AG09309 (cell line): ENCODE results near the gene S100Z.
"Not testable (repeated sequence)": the region's sequence is repeated elsewhere in the genome, so short reads cannot be mapped to it uniquely, and the experiment has no call there.

Experiments
- DNase-seq: peaks from one replicate; pipeline ENCODE4 v3.0.0-alpha.2; 2010; ENCODE audit warnings: low read depth
- H3K4me3 ChIP-seq: 2 replicates; pipeline ENCODE4 v1.5.1; 2011; ENCODE audit warnings: mild to moderate bottlenecking, low read depth, low read length, moderate library complexity; ENCODE audit not compliant: control insufficient read depth
- CTCF ChIP-seq: IDR thresholded peaks from 2 replicates; pipeline ENCODE4 v1.5.1; 2011; ENCODE audit warnings: mild to moderate bottlenecking, low read depth, low read length, inconsistent platforms; ENCODE audit not compliant: insufficient read depth, control insufficient read depth; ENCODE audit errors: missing control alignments

The S100Z gene

DNA sequence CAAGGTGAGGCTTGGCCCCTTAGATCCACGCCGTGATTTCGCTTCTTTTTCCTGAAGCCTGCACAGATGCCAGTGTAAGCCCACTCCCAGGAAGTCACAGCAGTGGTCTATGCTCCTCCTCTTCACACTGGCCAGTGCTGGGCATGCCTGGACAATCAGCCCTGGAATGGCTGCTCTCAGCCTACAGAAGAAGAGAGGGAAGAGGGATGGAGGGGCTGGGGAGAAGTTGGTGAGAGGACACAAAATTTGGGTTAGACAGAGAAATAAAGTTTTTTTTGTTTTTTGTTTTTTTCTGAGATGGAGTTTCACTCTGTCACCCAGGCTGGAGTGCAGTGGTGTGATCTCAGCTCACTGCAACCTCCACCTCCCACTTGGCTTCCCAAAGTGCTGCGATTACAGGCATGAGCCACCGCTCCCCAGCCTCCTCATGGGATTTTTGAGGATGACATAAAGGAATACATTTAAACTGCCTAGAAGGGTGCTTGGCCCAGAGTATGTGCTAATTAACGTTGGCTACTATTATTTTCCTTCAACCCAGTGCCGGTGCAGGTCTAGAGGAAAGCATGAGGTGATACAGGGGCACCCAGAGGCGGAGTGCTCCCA lies 830 bp downstream of the S100Z start:
- no peak overlapping the region for H3K4me3 ChIP-seq
- no peak for TF ChIP-seq CTCF
- no peak for DNase-seq

DNA sequence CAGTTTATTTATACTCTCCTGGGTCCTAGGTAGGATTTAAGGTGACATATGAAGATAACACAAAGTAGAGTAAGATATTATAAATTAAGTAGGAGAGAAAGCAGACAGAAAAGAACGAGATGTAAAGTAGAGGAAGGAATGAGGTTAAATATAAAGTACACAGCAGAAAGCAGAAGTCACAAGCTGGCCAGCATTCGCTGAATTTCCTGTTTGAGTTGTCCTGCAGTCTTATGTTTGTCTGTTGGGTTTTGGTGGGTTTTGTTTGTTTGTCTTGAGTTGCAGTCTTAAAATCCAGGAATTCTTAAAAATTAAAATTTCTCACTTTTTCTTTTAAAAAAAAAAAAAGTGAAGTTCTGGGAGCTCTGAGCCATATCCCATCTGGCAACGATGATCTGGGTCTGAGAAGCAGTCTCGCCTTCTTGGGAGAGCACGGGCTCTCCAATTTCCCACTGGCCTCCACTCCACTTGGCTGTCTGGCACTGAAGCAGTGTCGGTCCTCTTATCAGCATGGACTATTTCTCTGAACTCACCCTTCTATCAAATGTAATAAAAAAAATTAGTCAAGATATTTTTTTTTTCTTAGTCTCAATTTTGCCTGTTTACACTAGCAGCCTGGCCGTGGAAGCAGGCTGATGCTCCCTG lies 2.0 kb downstream of the S100Z start:
- TF ChIP-seq CTCF = no peak
- H3K4me3 ChIP-seq = no peak overlapping the region
- no peak for DNase-seq

- H3K4me3 ChIP-seq = no peak overlapping the region
- no peak for TF ChIP-seq CTCF
- DNase-seq = no peak
These were observed 3.0 kb downstream of the S100Z start for GRCh38 chr5:76852772-76853171.

- not testable (repeated sequence) for DNase-seq
These were observed 3.9 kb downstream of the S100Z start for GRCh38 chr5:76853741-76854140.

GRCh38 chr5:76854644-76855043 lies 4.8 kb downstream of the S100Z start:
- no peak overlapping the region for H3K4me3 ChIP-seq
- TF ChIP-seq CTCF = no peak
- no peak for DNase-seq

More at GRCh38 chr5:76853741-76854140, 3.9 kb downstream of the S100Z start:
- H3K4me3 ChIP-seq = not testable (repeated sequence)

- H3K4me3 ChIP-seq, DNase-seq: not testable (repeated sequence)
These were observed 5.7 kb downstream of the S100Z start for GRCh38 chr5:76855501-76855900.

DNA sequence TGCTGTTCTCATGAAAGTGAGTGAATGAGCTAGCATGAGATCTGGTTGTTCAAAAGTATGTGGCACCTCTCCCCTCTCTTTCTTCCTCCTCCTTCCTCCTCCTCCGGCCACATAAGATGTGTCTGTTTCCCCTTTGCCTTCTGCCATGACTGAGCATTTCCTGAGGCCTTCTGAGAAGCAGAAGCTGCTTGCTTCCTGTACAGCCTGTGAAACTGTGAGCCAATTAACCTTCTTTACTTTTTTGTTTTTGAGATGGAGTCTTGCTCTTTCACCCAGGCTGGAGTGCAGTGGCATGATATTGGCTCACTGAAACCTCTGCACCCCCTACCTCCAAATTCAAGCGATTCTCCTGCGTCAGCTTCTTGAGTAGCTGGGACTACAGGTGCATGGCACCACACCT lies 6.1 kb downstream of the S100Z start:
- H3K4me3 ChIP-seq = no peak overlapping the region
- TF ChIP-seq CTCF = no peak
- no peak for DNase-seq

GRCh38 chr5:76856800-76857199 lies 7.0 kb downstream of the S100Z start:
- DNase-seq, H3K4me3 ChIP-seq: not testable (repeated sequence)
